GM19372 (cell line): ENCODE data around the gene CACNB1.
A peak's percentile ranks its signal among the peaks of the same experiment; 100 is the strongest.

Source experiments
- ATAC-seq: cut with Tn5 transposase; IDR thresholded peaks from one replicate; pipeline ENCODE4 v1.9.1; 2021; ENCODE audit warnings: mild to moderate bottlenecking, low read depth, moderate library complexity; ENCODE audit not compliant: unreplicated experiment

The CACNB1 gene

GRCh38 chr17:39204245-39204644, 6.8 kb upstream of the CACNB1 start:
- ATAC-seq, result no peak

DNA sequence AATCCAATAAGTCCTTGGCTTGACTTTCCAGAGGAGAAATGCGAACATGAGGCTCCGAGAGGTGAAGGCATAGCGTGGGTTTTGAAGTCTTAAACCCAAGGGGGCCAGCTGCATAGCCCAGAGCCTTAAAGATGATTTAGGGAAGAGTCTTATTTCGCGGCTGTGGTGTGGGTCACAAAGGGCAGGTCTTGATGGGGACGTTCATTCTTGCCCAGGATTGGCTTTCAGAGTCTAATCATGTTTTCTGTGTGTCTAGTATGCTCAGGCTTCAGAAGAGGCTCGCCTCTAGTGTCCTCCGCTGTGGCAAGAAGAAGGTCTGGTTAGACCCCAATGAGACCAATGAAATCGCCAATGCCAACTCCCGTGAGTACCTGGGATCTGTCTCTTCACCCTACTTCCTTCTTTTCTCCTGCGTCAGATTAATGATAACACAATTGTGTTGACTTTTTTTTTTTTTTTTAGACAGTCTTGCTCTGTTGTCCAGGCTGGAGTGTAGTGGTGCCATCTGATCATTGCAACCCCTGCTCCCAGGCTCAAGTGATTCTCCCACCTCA, 3.6 kb upstream of the CACNB1 start:
- ATAC-seq, result no peak

DNA sequence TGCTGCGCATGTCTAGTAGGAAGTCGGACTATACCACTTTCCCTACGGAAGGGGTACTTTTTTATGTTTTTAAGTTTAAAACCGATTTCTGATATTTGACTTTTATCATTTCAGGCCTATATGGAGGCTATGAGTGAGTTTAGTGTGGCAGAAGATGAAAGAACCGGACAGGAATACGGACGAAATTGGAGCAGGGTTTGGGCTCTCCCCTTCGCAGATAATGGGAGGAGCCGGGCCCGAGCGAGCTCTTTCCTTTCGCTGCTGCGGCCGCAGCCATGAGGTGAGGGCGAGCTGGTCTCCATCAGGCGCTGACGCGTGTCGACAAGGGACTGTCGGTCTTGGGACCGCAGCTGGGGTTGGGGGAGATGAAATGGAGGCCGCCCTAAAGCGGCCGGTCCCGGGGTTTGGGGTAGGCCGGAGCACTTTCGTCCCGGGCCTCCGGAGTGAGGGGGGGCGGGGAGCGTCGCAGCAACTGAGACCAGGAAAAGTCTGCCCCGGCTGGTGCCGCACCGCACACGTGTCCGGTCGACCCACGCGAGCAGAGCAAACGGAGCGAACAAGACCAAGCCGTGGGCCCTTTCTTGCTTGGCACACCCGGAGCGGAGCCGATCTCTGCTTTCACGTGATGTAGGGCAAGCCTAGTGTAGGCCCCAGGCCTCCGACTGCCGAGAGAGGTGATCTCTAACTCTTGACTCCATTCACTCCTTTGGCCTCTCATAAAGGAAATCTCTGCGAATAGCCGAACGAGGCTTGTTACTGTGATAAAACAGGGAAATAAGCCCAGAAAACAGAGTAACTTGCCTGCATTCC, 2.8 kb upstream of the CACNB1 start, which contains the start of gene RPL19:
Gene RPL19, plus strand, starts transcription at position 214 of the 810 bp plus-strand sequence. Its CDS starts 62 bp downstream, at position 276.
- ATAC-seq, result peak; percentile 56

DNA sequence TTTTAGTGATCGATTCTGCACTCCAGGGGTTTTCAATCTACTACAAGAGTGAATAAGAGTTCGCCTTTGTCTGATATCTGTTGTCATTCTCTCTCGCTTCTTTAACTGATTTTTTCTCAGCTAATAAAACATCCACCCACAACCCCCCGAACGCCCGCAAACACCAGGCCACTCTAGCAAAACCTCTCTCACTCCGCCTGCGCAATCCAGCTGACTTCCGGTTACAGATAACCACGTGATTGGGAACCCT, 2.3 kb upstream of the CACNB1 start:
- ATAC-seq, result peak; percentile 56

DNA sequence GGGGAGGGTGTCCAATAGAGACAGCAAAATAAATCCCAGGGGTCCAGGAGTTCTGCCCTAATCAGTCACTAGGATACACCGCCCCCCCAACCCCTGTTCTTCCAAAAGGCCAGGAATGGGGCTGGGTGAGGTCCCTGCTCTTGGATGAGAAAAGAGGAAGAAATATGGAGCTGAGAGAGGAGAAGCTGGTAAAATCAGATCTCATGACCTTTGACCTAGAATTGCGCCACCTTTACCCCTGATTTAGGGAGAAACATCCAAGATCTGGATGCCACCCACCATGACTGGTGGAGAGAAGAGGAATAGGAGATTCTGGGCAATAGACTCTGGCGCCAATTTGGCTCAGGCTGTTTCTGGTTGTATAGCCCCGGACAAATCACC, 707 bp upstream of the CACNB1 start:
- ATAC-seq, result no peak

- ATAC-seq, result no peak
Observed at GRCh38 chr17:39196808-39197291, 619 bp downstream of the CACNB1 start.

- ATAC-seq, result no peak
Observed at GRCh38 chr17:39196241-39196807, 1.1 kb downstream of the CACNB1 start.

- ATAC-seq, result no peak
Observed at GRCh38 chr17:39195568-39196160, 1.8 kb downstream of the CACNB1 start.

GRCh38 chr17:39194985-39195524, 2.4 kb downstream of the CACNB1 start:
- no peak for ATAC-seq

DNA sequence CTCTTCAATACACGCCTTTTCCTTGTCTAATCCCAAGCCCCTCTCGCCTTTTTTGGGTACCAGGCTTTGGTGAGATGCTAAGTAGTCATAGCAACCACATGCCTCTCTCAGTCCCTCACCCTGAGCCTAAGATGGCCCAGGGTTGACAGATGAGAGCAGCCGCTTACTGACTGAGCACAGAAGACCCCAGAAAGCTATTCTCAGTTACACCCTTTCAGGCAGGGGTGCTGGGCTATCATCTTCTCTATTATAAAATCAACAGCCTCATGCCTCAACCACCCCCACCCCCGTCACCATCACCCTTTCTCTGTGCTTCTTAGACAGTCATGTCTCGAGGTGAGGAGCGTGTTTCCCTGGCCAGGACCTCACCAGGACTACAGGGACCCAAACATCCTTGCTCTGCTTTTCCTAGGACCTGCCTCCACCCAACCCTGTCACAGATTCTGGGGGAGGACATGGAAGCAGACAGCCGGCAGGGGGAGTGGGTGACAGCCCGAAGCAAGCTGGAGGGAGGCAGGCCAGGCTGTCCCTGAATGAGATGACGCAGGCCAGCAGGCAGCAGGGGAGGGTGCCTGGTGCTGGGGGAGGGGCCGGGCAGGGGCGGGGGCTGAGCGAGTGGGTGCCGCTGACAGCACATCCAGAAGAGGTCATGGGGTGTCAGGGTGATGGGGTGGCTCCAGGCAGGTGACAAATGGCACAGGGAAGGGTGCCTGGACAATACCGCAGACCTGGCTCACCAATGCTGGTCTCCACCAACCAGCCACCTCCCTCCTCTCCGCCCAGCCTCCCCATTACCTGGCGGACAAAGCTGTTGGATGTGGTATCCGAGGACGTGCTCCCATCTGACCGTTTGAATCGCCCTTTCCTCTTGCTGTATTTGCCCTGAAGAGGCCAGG, 3.1 kb downstream of the CACNB1 start:
- ATAC-seq, result no peak

DNA sequence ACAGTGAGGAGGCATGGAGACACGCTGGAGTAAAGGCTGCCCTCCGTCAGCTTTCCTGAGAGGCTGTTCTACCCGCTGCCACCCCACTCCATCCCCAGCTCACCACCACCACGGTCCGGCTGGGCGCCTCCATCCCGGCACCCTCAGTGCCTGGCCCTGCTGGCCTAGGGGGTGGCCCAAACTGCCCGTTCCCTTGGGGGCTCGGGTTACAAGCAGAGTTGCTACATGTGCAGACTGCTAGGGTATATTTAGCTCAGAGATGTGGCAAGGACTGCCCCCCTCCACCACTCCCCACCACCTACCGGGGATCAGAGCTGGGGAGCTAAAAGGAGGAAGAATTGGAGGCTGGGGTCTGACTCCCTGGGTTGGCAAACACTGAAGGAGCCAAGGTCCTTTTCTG, 4.1 kb downstream of the CACNB1 start:
- ATAC-seq, result no peak

DNA sequence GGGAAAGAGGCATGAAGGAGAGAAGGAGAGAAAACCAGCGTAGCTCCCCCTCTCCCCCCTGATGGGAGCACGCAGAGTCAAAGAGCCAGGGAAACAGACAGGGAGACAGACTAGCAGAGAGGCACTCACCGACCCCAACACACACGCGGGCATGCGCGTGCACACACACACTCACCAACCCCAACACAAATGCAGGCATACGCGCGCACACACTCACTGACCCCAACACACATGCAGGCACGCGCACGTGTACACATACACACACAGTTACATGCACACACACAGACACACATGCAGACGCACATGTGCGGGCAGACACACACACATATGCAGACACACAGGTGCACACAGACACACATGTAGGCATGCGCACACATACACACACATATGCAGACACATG, 4.6 kb downstream of the CACNB1 start:
- no peak for ATAC-seq

DNA sequence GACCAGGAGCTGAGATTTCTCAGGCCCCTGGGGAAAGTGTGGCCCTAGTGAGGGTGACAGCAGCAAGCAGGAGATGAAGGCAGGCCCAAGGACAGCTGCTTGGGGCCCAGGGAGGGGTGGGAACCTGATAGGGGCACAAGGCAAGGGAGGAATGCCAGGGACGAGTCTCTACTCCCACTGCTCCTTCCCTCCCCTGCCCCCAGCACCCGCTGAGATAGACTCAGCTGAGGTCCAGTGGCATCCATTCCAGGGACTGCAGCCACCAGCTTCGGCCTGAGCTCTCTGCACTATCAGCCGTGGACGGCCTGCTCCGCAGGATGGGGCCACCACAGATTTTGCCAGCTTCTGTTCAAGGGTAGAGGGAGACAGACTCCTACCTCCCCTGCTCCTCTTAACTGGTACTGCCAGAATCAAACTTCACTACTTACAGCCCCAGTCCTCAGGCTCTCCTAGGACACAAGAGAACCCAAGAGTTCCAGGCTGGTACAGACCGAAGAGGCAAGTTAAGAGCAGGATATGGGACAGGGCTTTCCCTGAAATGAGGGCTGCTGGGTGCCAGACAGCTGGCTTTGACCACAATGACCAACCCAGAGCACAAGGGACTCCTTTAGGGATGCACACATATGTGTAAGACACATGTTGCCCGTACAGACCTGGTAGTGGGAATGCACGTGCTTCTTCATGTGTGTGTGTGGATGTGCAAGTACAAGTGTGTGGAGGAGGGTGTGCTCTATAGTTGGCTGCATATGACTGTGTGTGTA, 5.5 kb downstream of the CACNB1 start:
- no peak for ATAC-seq

GRCh38 chr17:39187152-39187830, 10.2 kb downstream of the CACNB1 start:
- no peak for ATAC-seq

GRCh38 chr17:39186481-39187002, 10.9 kb downstream of the CACNB1 start:
- ATAC-seq, result no peak

DNA sequence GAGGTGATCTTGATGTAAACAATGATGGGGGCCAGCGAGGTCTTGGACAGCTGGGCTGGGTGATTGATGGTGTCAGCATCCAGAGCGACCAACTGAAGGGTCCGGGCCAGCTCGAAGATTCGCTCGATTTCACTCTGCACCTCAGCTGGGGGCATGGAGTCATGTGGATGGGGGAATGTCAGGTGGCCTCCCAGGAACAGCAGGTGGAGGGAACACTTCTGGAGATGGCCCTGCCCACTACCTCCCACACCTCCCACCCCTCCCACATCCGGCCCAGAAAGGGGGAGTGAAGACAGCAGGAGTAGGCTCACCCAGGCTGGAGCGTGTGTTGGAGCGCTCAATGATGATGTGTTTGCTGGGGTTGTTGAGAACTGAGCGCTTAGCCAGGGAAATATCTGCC, 13.7 kb downstream of the CACNB1 start:
- ATAC-seq, result no peak

DNA sequence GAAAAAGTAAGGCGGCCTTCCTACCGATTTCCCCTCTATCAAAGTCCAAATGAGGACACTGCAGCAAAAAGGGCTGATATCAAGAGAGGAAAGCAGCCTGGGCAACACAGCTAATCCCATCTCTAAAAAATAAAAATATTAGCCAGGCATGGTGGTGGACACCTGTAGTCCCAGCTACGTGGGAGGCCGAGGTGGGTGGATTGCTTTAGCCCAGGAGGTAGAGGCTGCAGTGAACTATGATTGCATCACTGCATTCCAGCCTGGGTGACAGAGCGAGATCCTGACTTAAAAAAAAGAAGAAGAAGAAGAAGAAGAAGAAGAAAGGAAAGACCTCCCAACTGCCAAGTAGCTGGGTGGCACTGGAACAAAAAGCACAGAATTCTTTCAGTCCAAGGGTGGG, 14.4 kb downstream of the CACNB1 start:
- ATAC-seq, result no peak

- no peak for ATAC-seq
Observed at GRCh38 chr17:39181303-39181702, 16.2 kb downstream of the CACNB1 start.

GRCh38 chr17:39178536-39178935, 18.9 kb downstream of the CACNB1 start:
- ATAC-seq, result no peak
